Thymus (tissue), 11 donors: ENCODE measurements around the gene DUSP23. TPM values are rescaled to one million over a fixed set of nuclear protein-coding genes. Genes with fewer than 3 reads are reported as not detected.
A peak's percentile ranks its signal among the peaks of the same experiment; 100 is the strongest.

Experiments used
- DNase-seq, 9 donors: peaks; one replicate each; pipeline ENCODE4 v3.0.0-alpha.2; 2013; ENCODE audit warnings: low spot score in 9 of 9, low read depth in 6 of 9, missing footprints in 1 of 9
- H3K27ac ChIP-seq, 2 donors: one replicate each; pipeline ENCODE4 v1.5.1; 2013; ENCODE audit warnings: control low read depth in 1 of 2, low read depth in 1 of 2, low read length in 1 of 2, mild to moderate bottlenecking in 1 of 2, moderate library complexity in 1 of 2
- H3K27me3 ChIP-seq, 2 donors: one replicate each; pipeline ENCODE4 v1.5.1; 2013; ENCODE audit warnings: low read length in 1 of 2; ENCODE audit not compliant: control insufficient read depth in 2 of 2, insufficient read depth in 1 of 2
- H3K36me3 ChIP-seq, 2 donors: one replicate each; pipeline ENCODE4 v1.5.1; 2013; ENCODE audit warnings: low read length in 1 of 2, mild to moderate bottlenecking in 1 of 2, moderate library complexity in 1 of 2; ENCODE audit not compliant: control insufficient read depth in 2 of 2, insufficient read depth in 2 of 2
- H3K4me1 ChIP-seq, 2 donors: one replicate each; pipeline ENCODE4 v1.5.1; 2013; ENCODE audit warnings: low read length in 2 of 2; ENCODE audit not compliant: control insufficient read depth in 2 of 2, insufficient read depth in 2 of 2
- H3K4me3 ChIP-seq, 2 donors: one replicate each; pipeline ENCODE4 v1.5.1; 2013; ENCODE audit warnings: low read length in 2 of 2, control low read depth in 1 of 2, mild to moderate bottlenecking in 1 of 2
- H3K9me3 ChIP-seq, 2 donors: one replicate each; pipeline ENCODE4 v1.5.1; 2013; ENCODE audit warnings: low read length in 1 of 2, mild to moderate bottlenecking in 1 of 2; ENCODE audit not compliant: control insufficient read depth in 2 of 2, insufficient read depth in 1 of 2
- WGBS: extraction: QIAGEN DNeasy Blood & Tissue Kit; methylation state at CpG from one replicate; pipeline ENCODE4 v1.1.7; 2013; 5-methylcytosine and 5-hydroxymethylcytosine counted together
- polyA plus RNA-seq: library from polyadenylated mRNA; stranded (reverse); fragments of 200-250 nt; gene quantifications from one replicate; pipeline ENCODE4 v1.2.3, GENCODE V29; 2013
- total RNA-seq: library from RNA; stranded (reverse); fragments of 120-200 nt; gene quantifications from one replicate; pipeline ENCODE4 v1.2.4, GENCODE V29; 2013
- donor health status: healthy.

The DUSP23 gene
- total and polyA plus RNA-seq, 2 donors: 24.3 to 162 TPM

- no peaks in the 10 kb centered on the region for H3K9me3 ChIP-seq
- H3K4me1 ChIP-seq: peaks cover 9 to 27% of the 10 kb centered on the region in 2 donors
- no peaks in the 10 kb centered on the region for H3K36me3 ChIP-seq
- no peak overlapping the region for H3K27ac ChIP-seq
- no peaks in the 10 kb centered on the region for H3K27me3 ChIP-seq
- DNase-seq: no peak
- WGBS: 95% methylated on average over 11 of the region's 11 CpGs
- no peak overlapping the region for H3K4me3 ChIP-seq
Measured at GRCh38 chr1:159828581-159829272, 48.0 kb downstream of the DUSP23 start.

- H3K27me3 ChIP-seq: no peaks in the 10 kb centered on the region
- no peak overlapping the region for H3K4me3 ChIP-seq
- H3K27ac ChIP-seq: no peak overlapping the region
- no peaks in the 10 kb centered on the region for H3K36me3 ChIP-seq
- 45% methylated on average over 3 of the region's 3 CpGs for WGBS
- H3K9me3 ChIP-seq: no peaks in the 10 kb centered on the region
- H3K4me1 ChIP-seq: peaks cover 9 to 27% of the 10 kb centered on the region in 2 donors
- DNase-seq: peak in 3 of 9 donors; percentile 7 to 34 (median 18)
Measured at GRCh38 chr1:159829273-159829634, 48.5 kb downstream of the DUSP23 start.

- H3K27ac ChIP-seq: no peak overlapping the region
- DNase-seq: no peak
- H3K36me3 ChIP-seq: no peaks in the 10 kb centered on the region
- H3K4me1 ChIP-seq: peaks cover 9 to 27% of the 10 kb centered on the region in 2 donors
- H3K4me3 ChIP-seq: no peak overlapping the region
- 96% methylated on average over 18 of the region's 18 CpGs for WGBS
- H3K9me3 ChIP-seq: no peaks in the 10 kb centered on the region
- H3K27me3 ChIP-seq: no peaks in the 10 kb centered on the region
Measured at GRCh38 chr1:159829822-159830465, 49.2 kb downstream of the DUSP23 start.

- Histone ChIP-seq H3K36me3 (no peaks in the 10 kb centered on the region), H3K4me1 (peaks cover 9 to 23% of the 10 kb centered on the region in 2 donors), H3K27ac (no peak overlapping the region), H3K9me3 (no peaks in the 10 kb centered on the region), H3K4me3 (no peak overlapping the region), H3K27me3 (no peaks in the 10 kb centered on the region)
- 96% methylated on average over 8 of the region's 8 CpGs for WGBS
- DNase-seq: no peak
Measured at GRCh38 chr1:159830722-159831121, 50.0 kb downstream of the DUSP23 start.

GRCh38 chr1:159831412-159832141 is 50.8 kb downstream of the DUSP23 start:
- H3K36me3 ChIP-seq: no peaks in the 10 kb centered on the region
- no peak overlapping the region for H3K4me3 ChIP-seq
- H3K27me3 ChIP-seq: no peaks in the 10 kb centered on the region
- WGBS: 92% methylated on average over 7 of the region's 7 CpGs
- no peak overlapping the region for H3K27ac ChIP-seq
- peaks cover 4 to 14% of the 10 kb centered on the region in 2 donors for H3K4me1 ChIP-seq
- DNase-seq: no peak
- no peaks in the 10 kb centered on the region for H3K9me3 ChIP-seq

Other genes starting within 250 kb of the DUSP23 start
- gene OR10J5, start 245.0 kb upstream of the DUSP23 start, total RNA-seq: not detected
- not detected for gene OR10J5, start 245.0 kb upstream of the DUSP23 start, polyA plus RNA-seq
- gene APCS, start 193.1 kb upstream of the DUSP23 start, total RNA-seq: 0.05 TPM
- 0.16 TPM for gene APCS, start 193.1 kb upstream of the DUSP23 start, polyA plus RNA-seq
- 0.05 TPM for gene CRP, start 66.4 kb upstream of the DUSP23 start, total RNA-seq
- gene CRP, start 66.4 kb upstream of the DUSP23 start, polyA plus RNA-seq: 1.3 TPM
- gene FCRL6, start 21.4 kb downstream of the DUSP23 start, total RNA-seq: 0.33 TPM
- 0.57 TPM for gene FCRL6, start 21.4 kb downstream of the DUSP23 start, polyA plus RNA-seq
- gene SLAMF8, start 45.9 kb downstream of the DUSP23 start, total RNA-seq: 14.2 TPM
- 13.3 TPM for gene SLAMF8, start 45.9 kb downstream of the DUSP23 start, polyA plus RNA-seq
- gene VSIG8, start 81.7 kb downstream of the DUSP23 start, total RNA-seq: 0.24 TPM
- gene VSIG8, start 81.7 kb downstream of the DUSP23 start, polyA plus RNA-seq: 2.6 TPM
- gene CFAP45, start 119.2 kb downstream of the DUSP23 start, total RNA-seq: 0.52 TPM
- 1.3 TPM for gene CFAP45, start 119.2 kb downstream of the DUSP23 start, polyA plus RNA-seq
- 172 TPM for gene TAGLN2, start 144.5 kb downstream of the DUSP23 start, total RNA-seq
- gene TAGLN2, start 144.5 kb downstream of the DUSP23 start, polyA plus RNA-seq: 429 TPM
- gene IGSF9, start 164.7 kb downstream of the DUSP23 start, total RNA-seq: 1.7 TPM
- gene IGSF9, start 164.7 kb downstream of the DUSP23 start, polyA plus RNA-seq: 4.1 TPM
- 0.09 TPM for gene SLAMF9, start 173.3 kb downstream of the DUSP23 start, total RNA-seq
- 0.71 TPM for gene SLAMF9, start 173.3 kb downstream of the DUSP23 start, polyA plus RNA-seq